ENCODE results near the gene HOXA4. TPM values are rescaled to one million over a fixed set of nuclear protein-coding genes. Genes with fewer than 3 reads are reported as not detected.
A peak's percentile ranks its signal among the peaks of the same experiment; 100 is the strongest.

The HOXA4 gene
- total RNA-seq, 1 experiment from 2014 or later = 2.3 TPM

- peak overlapping the region; percentile 90 for H3K9ac ChIP-seq (ENCODE audit: low read length)
- no peaks in the 10 kb centered on the region for H3K9me2 ChIP-seq (replicated peaks; ENCODE audit: low read length)
- no peak for ATAC-seq
- peaks cover 100% of the 10 kb centered on the region for H3K79me2 ChIP-seq (ENCODE audit: low read length)
- peaks cover 9% of the 10 kb centered on the region for H4K20me1 ChIP-seq (ENCODE audit: low read length)
- intact Hi-C loops (cut with micrococcal nuclease) = loop anchor here (5.0 kb wide), 3 partner anchors 34 to 1011 kb away; partner anchors contain the start of genes CBX3, HNRNPA2B1 and HOXA13
- H3K36me3 ChIP-seq (ENCODE audit: low read depth, low read length) = peaks cover 17% of the 10 kb centered on the region
- POLR2A ChIA-PET (ENCODE audit: unreplicated experiment) = interaction anchor here (0.5 to 1.3 kb wide), 13 partner anchors 12 to 839 kb away, joined by 3 to 9 read pairs (median 4); partner anchors contain the start of genes HOXA11, HOXA13 and TAX1BP1
- H3K4me3 ChIP-seq (ENCODE audit: low read length) = peak overlapping the region; percentile 84
- peak overlapping the region; percentile 93 for H3K4me2 ChIP-seq (ENCODE audit: low read length)
- BruUV-seq (replicated peaks) = TSS peak; percentile 10
- TF ChIP-seq CTCF (conservative IDR thresholded peaks at IDR 0.05; ENCODE audit: low read depth, low read length) (peak; percentile 36; the same call in 1 of the 2 replicates), EZH2 (IDR thresholded peaks at IDR 0.05; ENCODE audit: low read length, unreplicated experiment) (no peak)
- peak overlapping the region; percentile 97 for H3K27ac ChIP-seq (ENCODE audit: low read length)
- no peaks in the 10 kb centered on the region for H3K9me3 ChIP-seq (ENCODE audit: low read length)
- H3F3A ChIP-seq (ENCODE audit: low read length, unreplicated experiment) = no peaks in the 10 kb centered on the region
- H2AFZ ChIP-seq (ENCODE audit: low read length) = no peak overlapping the region
- peaks cover 11% of the 10 kb centered on the region for H3K4me1 ChIP-seq (ENCODE audit: insufficient read depth, low read length)
- CTCF ChIA-PET = interaction anchor here (0.5 to 1.4 kb wide), 3 partner anchors 11 to 602 kb away, joined by 3 to 6 read pairs (median 4); no protein-coding TSS in a partner anchor
- H3K27me3 ChIP-seq (ENCODE audit: low read length) = no peaks in the 10 kb centered on the region
- peak; percentile 59 for DNase-seq
Measured at GRCh38 chr7:27168265-27168947, 37.8 kb upstream of the HOXA4 start.

- H3K9me2 ChIP-seq (replicated peaks; ENCODE audit: low read length) = no peaks in the 10 kb centered on the region
- H3K27ac ChIP-seq (ENCODE audit: low read length) = peak overlapping the region; percentile 97
- H3K9me3 ChIP-seq (ENCODE audit: low read length) = no peaks in the 10 kb centered on the region
- intact Hi-C loops (cut with micrococcal nuclease) = loop anchor here (5.0 kb wide), 3 partner anchors 34 to 1011 kb away; partner anchors contain the start of genes CBX3, HNRNPA2B1 and HOXA13
- no peaks in the 10 kb centered on the region for H3K27me3 ChIP-seq (ENCODE audit: low read length)
- H3K4me1 ChIP-seq (ENCODE audit: insufficient read depth, low read length) = peaks cover 11% of the 10 kb centered on the region
- H3F3A ChIP-seq (ENCODE audit: low read length, unreplicated experiment) = peaks cover 2% of the 10 kb centered on the region
- BruUV-seq (replicated peaks) = no TSS peak
- DNase-seq = peak; percentile 48
- ChIA-PET POLR2A (ENCODE audit: unreplicated experiment) (interaction anchor here (0.5 to 1.3 kb wide), 4 partner anchors 13 to 573 kb away, joined by 3 to 7 read pairs (median 4); no protein-coding TSS in a partner anchor), CTCF (interaction anchor here (1.4 kb wide), 1 partner anchor 12 kb away, joined by 4 read pairs; no protein-coding TSS in a partner anchor)
- peaks cover 100% of the 10 kb centered on the region for H3K79me2 ChIP-seq (ENCODE audit: low read length)
- no peak overlapping the region for H2AFZ ChIP-seq (ENCODE audit: low read length)
- H3K4me3 ChIP-seq (ENCODE audit: low read length) = peak overlapping the region; percentile 84
- H3K9ac ChIP-seq (ENCODE audit: low read length) = peak overlapping the region; percentile 90
- peak overlapping the region; percentile 93 for H3K4me2 ChIP-seq (ENCODE audit: low read length)
- no peak for TF ChIP-seq EZH2 (IDR thresholded peaks at IDR 0.05; ENCODE audit: low read length, unreplicated experiment)
- TF ChIP-seq EZH2phosphoT487 (IDR thresholded peaks at IDR 0.05; ENCODE audit: borderline replicate concordance, low read length) = no peak
- no peak for TF ChIP-seq CTCF (conservative IDR thresholded peaks at IDR 0.05; ENCODE audit: low read depth, low read length)
- H3K36me3 ChIP-seq (ENCODE audit: low read depth, low read length) = peaks cover 22% of the 10 kb centered on the region
- ATAC-seq = no peak
- peaks cover 15% of the 10 kb centered on the region for H4K20me1 ChIP-seq (ENCODE audit: low read length)
Measured at GRCh38 chr7:27167916-27168264, 37.3 kb upstream of the HOXA4 start.
